ENCODE measurements around the gene SLC22A7.

The SLC22A7 gene

DNA sequence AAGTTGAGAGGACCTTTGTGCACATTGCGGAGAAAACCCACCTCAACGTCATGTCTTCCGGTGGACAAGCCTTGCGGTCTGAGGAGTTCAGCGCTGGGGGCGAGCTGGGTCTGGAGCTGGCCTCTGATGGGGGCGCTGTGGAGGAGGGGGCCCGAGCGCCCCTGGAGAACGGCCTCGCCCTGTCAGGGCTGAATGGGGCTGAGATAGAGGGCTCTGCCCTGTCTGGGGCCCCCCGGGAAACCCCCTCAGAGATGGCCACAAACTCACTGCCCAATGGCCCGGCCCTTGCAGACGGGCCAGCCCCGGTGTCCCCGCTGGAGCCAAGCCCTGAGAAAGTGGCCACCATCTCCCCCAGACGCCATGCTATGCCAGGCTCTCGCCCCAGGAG is 14.6 kb upstream of the SLC22A7 start:
- no peak for DNase-seq

DNA sequence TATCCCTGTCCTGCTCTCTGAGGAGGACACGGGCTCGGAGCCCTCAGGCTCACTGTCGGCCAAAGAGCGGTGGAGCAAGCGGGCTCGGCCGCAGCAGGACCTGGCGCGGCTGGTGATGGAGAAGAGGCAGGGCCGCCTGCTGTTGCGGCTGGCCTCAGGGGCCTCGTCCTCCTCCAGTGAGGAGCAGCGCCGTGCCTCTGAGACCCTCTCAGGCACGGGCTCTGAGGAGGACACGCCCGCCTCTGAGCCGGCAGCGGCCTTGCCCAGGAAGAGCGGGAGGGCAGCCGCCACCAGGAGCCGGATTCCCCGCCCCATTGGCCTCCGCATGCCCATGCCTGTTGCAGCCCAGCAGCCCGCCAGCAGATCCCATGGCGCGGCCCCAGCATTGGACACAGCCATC is 14.2 kb upstream of the SLC22A7 start:
- no peak for DNase-seq

DNA sequence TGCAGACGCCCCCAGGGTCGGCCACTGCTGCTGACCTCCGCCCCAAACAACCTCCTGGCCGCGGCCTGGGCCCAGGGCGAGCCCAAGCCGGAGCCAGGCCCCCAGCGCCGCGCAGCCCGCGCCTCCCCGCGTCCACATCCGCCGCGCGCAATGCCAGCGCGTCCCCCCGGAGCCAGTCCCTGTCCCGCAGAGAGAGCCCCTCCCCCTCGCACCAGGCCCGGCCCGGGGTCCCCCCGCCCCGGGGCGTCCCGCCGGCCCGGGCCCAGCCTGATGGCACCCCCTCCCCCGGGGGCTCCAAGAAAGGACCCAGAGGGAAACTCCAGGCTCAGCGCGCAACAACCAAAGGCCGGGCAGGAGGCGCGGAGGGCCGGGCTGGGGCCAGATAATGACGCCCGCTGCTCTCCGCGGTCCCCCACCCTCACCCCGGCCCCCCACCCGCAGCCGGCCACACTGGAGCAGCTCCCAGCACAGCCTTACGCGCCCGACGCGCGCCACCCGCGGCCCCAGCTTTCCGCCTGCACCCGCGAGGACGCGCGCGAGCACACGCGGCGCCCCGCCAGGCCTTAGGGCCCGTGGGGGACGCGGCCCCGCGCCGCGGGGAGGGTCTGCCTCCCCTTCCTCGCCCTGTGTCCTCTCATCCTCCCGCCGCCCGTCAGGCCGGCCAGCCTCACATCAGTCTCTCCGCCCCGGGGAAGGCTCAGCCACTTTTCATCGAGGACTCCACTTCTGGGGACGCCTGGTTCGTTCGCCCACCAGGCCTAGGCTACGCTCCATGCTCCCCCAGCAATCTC is 12.9 kb upstream of the SLC22A7 start:
- no peak for DNase-seq

DNA sequence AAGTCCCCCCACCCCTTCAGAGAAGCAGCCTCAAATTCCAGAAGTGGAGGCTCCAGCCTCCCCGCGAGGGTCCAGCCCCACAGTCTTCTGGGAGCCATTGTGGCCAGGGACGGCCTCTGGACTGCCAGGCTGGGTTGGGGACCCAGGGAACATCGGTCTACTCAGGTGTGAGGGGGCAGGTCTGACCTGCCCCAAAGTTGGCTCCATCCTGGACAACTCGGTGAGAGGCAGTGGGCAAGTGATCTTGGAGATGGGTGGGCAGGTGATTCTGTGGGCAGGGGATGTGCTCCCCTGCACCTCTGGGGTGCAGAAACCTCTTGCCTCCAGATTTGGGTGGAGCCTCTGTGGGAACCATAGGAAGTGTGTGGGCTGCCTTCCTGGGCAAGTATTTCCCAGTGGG is 12.2 kb upstream of the SLC22A7 start:
- no peak for DNase-seq

DNA sequence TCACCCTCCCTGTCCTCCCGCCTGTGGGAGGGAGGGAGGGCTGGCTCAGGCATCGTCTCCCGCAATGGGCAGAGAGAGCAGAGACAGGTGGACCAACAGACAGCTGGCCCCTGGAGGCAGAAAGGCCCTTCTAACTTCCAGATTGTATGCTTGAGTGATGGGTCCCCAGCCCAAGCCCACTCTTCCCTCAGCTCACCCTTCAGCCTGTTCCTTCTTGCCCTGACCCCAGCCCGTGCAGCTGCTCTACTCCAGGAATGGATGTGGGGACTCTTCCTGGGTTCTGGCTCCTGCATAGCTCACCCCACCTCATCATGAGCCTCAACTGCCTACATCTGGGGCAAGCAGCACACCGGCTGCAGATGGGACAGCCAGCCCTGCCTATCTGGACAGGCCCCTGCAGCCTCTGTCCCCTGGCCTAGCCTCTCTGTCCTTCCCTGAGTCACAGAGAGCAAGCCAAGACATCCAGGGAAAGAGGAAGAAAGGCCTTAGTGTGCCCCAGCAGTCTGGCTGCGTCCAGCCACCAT is 11.5 kb upstream of the SLC22A7 start:
- DNase-seq = no peak

DNA sequence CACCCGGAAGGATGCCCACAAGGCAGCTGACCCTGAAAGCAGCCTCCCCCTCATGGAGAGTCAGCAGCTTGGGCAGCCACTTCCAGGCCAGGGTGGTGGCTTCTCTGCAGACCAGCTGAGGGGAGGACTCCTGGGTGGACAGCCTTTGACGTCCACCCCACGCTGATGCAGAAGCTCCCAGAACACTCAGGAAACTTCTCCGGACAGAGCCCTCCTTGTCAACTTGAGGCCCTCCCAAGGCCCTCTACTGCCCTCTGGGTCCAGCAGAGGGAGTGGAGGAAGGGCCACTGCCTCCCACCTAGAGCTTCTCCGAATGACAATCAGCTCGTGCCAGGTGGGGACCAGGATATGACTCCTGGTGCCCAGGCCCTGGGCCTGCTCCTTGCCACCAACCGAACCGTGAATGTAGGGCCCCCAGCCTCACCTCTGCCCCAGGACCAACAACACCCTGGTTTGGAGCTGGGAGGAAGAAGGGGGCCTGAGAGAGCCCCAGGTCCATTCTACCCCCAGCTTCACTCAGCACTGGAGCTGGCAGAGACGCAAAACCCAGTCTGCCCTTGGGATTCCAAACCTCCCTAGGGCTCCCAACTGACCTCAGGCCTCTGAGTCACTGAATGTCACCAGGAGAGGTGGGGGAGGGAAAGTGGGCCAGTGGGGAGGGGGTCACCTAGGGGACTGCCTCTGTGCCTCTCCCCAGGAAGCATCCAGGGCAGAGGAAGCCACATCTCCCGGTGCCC is 10.9 kb upstream of the SLC22A7 start:
- DNase-seq = no peak

DNA sequence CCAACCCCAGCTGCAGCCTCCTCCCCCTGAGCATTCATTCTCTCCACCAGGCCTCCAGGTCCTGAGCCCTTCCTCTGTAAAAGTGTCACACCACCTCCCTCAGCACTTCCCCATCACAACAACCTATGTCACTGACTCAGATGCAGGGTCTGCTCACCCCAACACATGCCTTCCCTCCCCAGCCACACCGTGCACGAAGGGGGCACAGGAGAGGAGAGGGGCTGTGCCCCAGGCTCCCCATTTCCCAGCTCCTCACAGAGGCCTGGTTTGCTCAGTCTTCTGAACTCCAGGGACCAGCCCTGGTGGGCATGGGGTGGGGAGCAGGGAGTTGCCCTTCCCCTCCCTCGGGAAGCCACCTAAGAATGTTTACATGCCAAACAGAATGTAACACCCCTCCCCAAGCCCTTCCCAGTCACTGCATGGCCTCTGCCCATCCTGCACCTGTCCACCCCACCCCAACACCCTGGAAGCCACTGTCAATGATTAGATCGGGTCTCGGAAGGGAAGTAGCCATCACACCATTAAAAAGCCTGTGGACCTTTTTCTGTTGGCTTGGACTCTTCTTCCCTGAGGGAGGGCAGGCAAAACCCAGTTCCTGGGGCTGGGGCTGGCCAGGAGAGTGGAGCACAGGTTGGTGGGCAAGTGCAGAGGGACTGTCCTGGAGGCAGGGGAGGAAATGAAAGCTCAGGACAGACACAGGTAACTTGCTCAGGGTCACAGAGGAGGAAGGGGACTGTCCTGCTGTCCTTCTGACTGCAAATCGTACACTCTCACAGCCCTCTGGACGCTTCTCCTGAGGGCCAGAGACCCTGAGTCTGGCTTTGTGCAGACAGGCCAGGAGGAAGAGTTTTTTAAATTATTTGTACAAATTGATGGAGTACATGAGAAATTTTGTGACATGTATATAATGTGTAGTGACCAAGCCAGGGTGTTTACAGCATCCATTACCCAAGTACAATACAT is 10.1 kb upstream of the SLC22A7 start:
- no peak for DNase-seq

DNA sequence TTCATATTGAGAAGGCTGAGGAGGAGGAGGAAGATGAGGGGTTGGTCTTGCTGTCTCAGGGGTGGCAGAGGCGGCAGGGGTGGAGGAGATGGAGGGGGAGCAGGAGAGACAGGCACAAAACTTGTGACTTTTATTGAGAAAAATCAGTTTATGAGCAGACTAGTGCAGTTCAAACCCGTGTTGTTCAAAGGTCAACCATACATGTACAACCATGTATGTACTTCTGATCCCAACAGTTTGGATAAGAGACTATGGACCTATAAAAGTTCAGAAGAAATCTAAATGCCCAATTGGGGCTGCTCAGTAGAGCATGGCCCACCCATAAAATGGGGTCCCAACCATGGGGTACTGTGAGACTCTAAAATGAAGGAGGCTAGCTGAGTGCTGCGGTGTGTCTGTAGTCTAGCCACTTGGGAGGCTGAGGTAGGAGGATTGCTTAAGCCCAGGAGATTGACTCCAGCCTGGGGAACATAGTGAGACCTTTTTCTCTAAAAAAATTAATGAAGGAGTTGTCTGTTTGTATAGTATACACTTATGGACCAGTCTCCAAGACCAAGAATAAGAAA is 7.6 kb upstream of the SLC22A7 start:
- DNase-seq = no peak

DNA sequence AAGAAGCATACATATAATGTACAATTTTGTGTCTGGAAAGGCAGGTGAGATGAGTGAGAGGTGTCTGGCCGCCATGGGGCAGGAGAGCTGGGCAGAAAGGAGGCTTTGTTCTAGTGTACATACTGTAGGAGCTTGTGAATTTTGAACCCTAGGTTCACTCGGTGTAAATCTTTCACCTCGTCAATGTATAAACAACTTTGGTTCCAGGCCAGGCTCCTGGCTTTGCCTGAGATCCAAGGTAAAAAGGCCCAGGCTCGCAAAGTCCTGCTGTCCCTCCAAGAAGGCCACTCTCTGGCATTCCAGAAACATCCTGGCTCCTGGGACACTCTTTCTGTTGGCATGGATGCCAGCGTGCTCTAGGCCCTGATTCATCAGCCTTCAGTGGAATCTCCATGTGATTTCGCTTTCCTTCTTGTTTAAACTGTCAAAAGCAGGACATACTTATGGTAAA is 7.1 kb upstream of the SLC22A7 start:
- DNase-seq = no peak

DNA sequence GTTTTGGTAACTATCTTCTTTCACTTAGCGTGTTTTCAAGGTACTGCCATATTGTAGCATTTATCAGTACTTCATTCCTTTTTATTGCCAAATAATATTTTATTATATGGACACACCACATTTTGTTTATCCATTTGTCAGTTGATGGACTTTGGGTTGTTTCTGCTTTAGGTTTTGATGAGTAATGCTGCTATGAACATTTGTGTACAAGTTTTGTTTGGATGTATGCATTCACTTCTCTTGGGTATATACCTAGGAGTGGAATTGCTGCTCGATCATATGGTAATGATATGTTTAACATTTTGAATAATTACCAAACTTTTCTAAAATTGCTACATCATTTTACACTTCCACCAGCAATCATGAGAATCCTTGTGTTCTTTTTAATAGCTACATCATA is 6.4 kb upstream of the SLC22A7 start:
- DNase-seq = no peak

DNA sequence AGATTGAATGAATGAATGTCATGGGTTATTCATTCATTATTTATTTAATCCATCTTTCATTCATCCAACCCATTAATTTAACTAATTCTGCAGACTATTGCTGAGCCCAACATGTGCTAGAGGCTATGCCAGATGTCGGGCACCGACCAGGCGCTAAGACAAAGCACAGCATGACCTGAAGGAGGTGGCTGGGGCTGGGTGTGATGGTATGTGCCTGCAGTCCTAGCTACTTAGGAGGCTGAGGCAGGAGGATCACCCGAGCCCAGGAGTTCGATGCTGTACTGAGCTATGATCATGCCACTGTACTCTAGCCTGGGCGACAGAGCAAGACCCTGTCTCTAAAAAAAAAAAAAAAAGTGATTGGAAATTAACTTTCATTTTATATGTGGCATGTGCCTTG is 5.7 kb upstream of the SLC22A7 start:
- no peak for DNase-seq

DNA sequence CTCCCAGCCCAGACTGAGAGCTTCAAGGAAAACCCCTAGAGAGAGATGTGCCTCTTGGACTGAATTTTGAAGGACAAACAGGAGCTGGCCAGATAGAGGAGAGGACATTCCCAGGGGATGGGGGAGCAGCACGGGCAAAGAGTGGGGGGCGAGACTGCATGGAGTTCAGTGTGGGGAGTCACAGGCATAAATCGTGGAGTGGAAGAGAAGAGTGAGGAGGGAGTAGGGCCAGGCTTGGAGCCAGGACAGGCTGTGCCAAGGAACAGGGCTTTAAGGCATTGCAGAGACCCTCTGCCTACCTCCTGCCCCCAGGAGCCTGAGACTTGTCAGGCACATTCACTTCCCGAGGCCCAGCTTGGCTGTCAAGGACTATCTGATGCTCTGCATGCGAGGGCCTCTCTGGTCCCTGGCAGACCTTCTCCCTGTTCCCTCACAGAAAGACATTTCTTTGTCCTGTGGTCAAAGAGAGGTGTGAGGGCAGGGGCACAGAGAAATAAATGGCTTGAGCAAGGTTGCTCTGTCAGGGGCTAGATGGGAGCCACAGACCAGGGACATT is 5.2 kb upstream of the SLC22A7 start:
- DNase-seq = no peak

DNA sequence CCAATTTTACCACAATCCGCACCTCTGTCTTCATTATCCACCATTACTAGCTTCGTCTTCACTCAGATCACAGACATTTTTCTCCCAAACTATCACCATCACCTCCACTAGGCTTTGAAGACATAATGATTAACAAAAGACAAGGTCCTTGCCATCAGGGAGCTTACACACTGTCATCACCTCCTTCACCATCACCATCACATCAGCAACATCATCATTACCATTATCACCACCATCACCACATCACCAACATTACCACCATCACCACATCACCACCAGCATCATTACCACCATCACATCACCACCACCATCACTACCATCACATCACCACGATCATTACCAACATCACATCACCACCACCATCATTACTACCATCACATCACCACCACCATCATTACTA is 4.4 kb upstream of the SLC22A7 start:
- DNase-seq = no peak

DNA sequence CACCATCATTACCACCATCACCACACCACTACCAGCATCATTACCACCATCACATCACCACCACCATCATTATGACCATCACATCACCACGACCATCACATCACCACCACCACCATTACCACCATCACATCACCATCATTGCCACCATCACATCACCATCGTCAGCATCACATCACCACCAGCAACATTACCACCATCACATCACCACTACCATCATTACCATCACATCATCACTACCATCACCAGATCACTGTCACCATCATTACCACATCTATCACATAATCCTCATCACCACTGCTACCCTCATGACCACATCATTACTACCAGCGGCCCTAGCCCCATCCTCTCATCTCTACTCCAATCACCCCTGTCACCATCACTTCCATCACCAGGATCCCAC is 3.5 kb upstream of the SLC22A7 start:
- no peak for DNase-seq

DNA sequence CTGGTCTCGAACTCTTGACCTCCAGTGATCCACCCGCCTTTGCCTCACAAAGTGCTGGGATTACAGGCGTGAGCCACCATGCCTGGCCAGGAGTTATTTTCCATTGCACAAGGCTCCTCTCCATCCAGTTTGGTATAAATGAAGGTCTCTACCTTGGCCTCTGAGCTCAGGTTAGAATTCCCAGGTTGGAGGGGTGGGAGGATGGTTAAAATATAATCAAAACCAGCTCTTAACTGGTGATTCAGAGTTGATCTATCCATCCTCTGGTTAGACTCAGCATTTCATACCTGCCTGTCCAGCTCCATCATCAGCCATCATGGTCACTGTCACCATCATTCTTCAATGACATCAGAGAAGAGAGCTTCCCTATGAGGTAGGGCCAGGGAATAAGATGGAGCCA is 2.6 kb upstream of the SLC22A7 start:
- no peak for DNase-seq

DNA sequence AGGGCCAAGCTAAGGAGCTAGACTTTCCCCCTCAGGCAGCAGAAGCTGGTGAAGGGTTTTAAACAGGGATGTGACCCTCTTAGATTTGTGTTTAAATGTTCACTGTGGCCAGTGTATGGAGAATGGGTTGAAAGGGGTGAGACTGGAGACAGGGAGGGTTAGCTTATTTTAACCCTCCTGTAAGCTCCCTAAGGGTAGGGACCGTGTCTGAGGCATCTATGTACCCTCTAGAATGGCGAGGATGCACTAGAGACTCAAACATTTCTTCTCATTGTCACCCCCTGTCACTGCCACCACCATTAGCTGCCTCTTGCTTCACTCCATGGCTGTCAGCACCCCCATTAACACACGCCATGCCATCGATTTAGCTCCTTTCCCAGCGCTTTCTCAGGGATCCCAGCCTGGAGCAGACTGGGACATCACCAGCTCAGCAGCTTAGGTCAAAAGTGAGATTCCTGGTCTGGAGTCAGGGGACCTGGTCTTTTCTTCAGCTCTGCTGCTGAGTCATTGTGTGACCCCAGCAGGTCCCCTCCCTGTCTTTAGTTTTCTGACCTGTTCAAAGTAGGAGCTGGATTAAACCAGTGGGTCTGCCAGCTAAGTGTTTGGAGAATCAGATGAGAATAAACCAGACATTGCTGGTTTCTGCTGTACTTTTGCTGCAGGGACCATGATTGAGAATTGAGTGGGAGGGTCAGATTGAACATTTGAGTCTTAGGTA is 1.1 kb upstream of the SLC22A7 start:
- DNase-seq = no peak

DNA sequence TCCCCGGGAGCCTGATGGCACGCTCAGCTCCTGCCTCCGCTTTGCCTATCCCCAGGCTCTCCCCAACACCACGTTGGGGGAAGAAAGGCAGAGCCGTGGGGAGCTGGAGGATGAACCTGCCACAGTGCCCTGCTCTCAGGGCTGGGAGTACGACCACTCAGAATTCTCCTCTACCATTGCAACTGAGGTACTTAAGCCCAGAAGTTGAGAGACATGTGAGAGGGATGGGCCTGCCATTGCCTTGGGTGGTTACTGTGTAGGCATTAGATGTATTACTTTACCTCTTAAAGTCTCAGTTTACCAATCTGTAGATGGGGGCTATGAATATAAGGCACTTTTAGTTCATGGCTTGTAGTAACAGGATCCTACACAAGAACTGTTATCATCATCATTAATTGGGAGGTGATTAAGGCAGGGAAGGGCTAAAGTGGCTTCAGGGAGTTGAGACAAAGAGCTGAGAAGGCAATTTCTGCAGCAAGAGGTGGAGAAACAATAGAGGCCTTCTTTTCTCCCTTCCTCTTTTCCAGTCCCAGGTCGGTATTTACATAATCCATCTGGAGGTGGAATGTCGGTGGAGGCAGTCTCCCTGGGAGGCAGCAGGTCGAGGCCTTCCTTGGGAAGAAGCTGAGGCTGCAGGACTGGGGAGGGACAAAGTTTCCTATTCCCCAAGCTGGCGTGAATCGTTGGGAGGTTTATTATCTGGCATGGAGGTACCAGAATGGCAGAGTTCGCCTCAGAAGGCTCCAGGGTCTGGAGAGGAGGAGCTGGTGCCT is 691 bp downstream of the SLC22A7 start:
- no peak for DNase-seq

DNA sequence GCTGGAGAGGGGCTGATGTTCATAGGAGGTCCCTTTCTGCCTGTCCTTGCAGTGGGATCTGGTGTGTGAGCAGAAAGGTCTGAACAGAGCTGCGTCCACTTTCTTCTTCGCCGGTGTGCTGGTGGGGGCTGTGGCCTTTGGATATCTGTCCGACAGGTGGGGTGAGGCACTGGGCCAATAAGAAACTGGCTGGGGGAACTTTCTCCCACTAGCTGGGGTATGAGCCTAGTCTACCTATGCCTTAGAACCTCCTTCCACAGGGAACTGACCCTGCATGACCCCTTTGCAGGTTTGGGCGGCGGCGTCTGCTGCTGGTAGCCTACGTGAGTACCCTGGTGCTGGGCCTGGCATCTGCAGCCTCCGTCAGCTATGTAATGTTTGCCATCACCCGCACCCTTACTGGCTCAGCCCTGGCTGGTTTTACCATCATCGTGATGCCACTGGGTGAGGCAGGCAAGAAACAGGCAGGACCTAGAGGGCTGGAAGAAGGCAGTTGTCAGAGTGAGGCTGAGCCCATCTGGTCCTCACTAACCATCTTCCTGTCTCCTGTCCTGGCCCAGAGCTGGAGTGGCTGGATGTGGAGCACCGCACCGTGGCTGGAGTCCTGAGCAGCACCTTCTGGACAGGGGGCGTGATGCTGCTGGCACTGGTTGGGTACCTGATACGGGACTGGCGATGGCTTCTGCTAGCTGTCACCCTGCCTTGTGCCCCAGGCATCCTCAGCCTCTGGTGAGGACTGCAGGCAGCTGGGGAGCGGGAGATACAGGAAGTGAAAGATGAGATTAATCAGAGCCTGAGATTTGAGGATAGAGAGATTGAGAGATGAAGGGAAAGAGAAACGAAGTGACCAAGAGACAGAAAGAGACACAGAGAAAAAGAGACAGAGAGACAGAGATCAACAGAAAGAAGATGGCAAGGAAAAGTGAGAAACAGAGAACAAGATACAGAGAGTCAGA is 1.6 kb downstream of the SLC22A7 start:
- DNase-seq = no peak

DNA sequence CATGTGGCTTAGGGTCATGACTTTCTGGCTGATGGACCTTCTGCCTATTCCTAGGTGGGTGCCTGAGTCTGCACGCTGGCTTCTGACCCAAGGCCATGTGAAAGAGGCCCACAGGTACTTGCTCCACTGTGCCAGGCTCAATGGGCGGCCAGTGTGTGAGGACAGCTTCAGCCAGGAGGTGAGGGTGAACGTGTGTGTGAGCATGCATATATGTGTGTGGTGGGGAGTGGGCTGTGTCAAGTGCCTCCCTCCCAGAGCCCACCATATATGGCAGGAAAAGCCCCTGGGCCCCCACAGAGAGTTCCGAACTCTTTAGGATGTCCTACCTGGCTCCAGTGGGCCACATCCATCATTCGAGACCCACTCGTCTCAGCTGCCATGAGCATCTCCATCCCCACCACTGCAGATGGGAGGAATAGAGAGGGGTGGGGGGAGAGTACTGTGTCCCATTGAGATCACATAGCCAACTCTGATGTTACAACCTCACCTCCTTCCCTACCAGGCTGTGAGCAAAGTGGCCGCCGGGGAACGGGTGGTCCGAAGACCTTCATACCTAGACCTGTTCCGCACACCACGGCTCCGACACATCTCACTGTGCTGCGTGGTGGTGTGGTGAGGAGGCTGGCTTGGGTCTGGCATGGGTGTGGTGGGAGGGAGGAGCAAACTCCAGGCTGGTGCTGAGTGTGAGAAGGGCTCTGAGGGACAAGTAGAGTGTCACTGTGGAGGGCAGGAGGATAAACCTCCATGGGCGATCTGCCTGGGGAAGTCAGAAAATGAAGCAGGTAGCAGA is 3.2 kb downstream of the SLC22A7 start:
- DNase-seq = no peak

Data from activated CD4-positive, alpha-beta T cell treated with anti-CD3 and anti-CD28 coated beads, Interleukin-2, amount 50 U/mL, for 4 hours (primary cell).